ENCODE data around the gene S100A10. TPM values are rescaled to one million over a fixed set of nuclear protein-coding genes. Genes with fewer than 3 reads are reported as not detected.
A peak's percentile ranks its signal among the peaks of the same experiment; 100 is the strongest.

The S100A10 gene
- total RNA-seq, 1 experiment from 2014 or later: 1,694 TPM

- POLR2A ChIA-PET: interaction anchor here (0.9 to 21.0 kb wide), 11 partner anchors 2 to 74 kb away, joined by 3 to 1089 read pairs (median 10); partner anchors contain the start of genes S100A10, S100A11 and THEM4
- CTCF ChIA-PET: interaction anchor here (0.6 to 5.5 kb wide), 13 partner anchors 8 to 1302 kb away, joined by 3 to 72 read pairs (median 4); partner anchors contain the start of gene S100A11
- peaks cover 62% of the 10 kb centered on the region for H3K4me1 Mint-ChIP-seq (ENCODE audit: insufficient read depth, unreplicated experiment)
- no TSS peak for BruUV-seq (replicated peaks)
- H3K9me3 Mint-ChIP-seq (ENCODE audit: unreplicated experiment): no peaks in the 10 kb centered on the region
- intact Hi-C loops (cut with micrococcal nuclease): no loop called here
- DNase-seq (ENCODE audit: unreplicated experiment): no peak
- H3K27ac Mint-ChIP-seq (ENCODE audit: low read depth, unreplicated experiment): no peak overlapping the region
- no peak for TF ChIP-seq CTCF (IDR thresholded peaks at IDR 0.05; ENCODE audit: unreplicated experiment)
- H3K36me3 Mint-ChIP-seq (ENCODE audit: insufficient read depth, unreplicated experiment): peaks cover 15% of the 10 kb centered on the region
- H3K4me3 Mint-ChIP-seq (ENCODE audit: unreplicated experiment): no peak overlapping the region
- H3K27me3 Mint-ChIP-seq (ENCODE audit: insufficient read depth, unreplicated experiment): no peaks in the 10 kb centered on the region
Observed at GRCh38 chr1:151976015-151976343, 17.7 kb downstream of the S100A10 start.

GRCh38 chr1:151975311-151976014, 18.2 kb downstream of the S100A10 start:
- CTCF ChIA-PET: interaction anchor here (0.6 to 5.5 kb wide), 13 partner anchors 8 to 1561 kb away, joined by 3 to 72 read pairs (median 4); partner anchors contain the start of gene S100A11
- Mint-ChIP-seq H3K9me3 (ENCODE audit: unreplicated experiment) (no peaks in the 10 kb centered on the region), H3K27ac (ENCODE audit: low read depth, unreplicated experiment) (no peak overlapping the region), H3K4me3 (ENCODE audit: unreplicated experiment) (no peak overlapping the region), H3K36me3 (ENCODE audit: insufficient read depth, unreplicated experiment) (peaks cover 10% of the 10 kb centered on the region), H3K4me1 (ENCODE audit: insufficient read depth, unreplicated experiment) (peaks cover 60% of the 10 kb centered on the region), H3K27me3 (ENCODE audit: insufficient read depth, unreplicated experiment) (no peaks in the 10 kb centered on the region)
- intact Hi-C loops (cut with micrococcal nuclease): no loop called here
- DNase-seq (ENCODE audit: unreplicated experiment): no peak
- TF ChIP-seq CTCF (IDR thresholded peaks at IDR 0.05; ENCODE audit: unreplicated experiment): no peak
- POLR2A ChIA-PET: interaction anchor here (0.9 to 20.9 kb wide), 12 partner anchors 10 to 74 kb away, joined by 3 to 1089 read pairs (median 8); partner anchors contain the start of genes S100A10, S100A11 and THEM4
- no TSS peak for BruUV-seq (replicated peaks)

GRCh38 chr1:151972542-151973248, 21.0 kb downstream of the S100A10 start:
- DNase-seq (ENCODE audit: unreplicated experiment): peak; percentile 96
- Mint-ChIP-seq H3K4me1 (ENCODE audit: insufficient read depth, unreplicated experiment) (peaks cover 53% of the 10 kb centered on the region), H3K27me3 (ENCODE audit: insufficient read depth, unreplicated experiment) (no peaks in the 10 kb centered on the region), H3K4me3 (ENCODE audit: unreplicated experiment) (peak overlapping the region; percentile 26), H3K9me3 (ENCODE audit: unreplicated experiment) (no peaks in the 10 kb centered on the region), H3K27ac (ENCODE audit: low read depth, unreplicated experiment) (peak overlapping the region; percentile 25), H3K36me3 (ENCODE audit: insufficient read depth, unreplicated experiment) (no peaks in the 10 kb centered on the region)
- TF ChIP-seq CTCF (IDR thresholded peaks at IDR 0.05; ENCODE audit: unreplicated experiment): no peak
- POLR2A ChIA-PET: interaction anchor here (0.6 to 20.9 kb wide), 17 partner anchors 12 to 195 kb away, joined by 3 to 1089 read pairs (median 6); partner anchors contain the start of genes S100A10, S100A11 and THEM4
- CTCF ChIA-PET: interaction anchor here (0.6 to 12.6 kb wide), 8 partner anchors 21 to 137 kb away, joined by 3 to 543 read pairs (median 4); partner anchors contain the start of gene S100A10
- no TSS peak for BruUV-seq (replicated peaks)
- intact Hi-C loops (cut with micrococcal nuclease): no loop called here

GRCh38 chr1:151970626-151971025, 23.0 kb downstream of the S100A10 start:
- intact Hi-C loops (cut with micrococcal nuclease): no loop called here
- Mint-ChIP-seq H3K4me1 (ENCODE audit: insufficient read depth, unreplicated experiment) (peaks cover 46% of the 10 kb centered on the region), H3K27me3 (ENCODE audit: insufficient read depth, unreplicated experiment) (no peaks in the 10 kb centered on the region), H3K27ac (ENCODE audit: low read depth, unreplicated experiment) (no peak overlapping the region), H3K9me3 (ENCODE audit: unreplicated experiment) (no peaks in the 10 kb centered on the region), H3K4me3 (ENCODE audit: unreplicated experiment) (no peak overlapping the region), H3K36me3 (ENCODE audit: insufficient read depth, unreplicated experiment) (no peaks in the 10 kb centered on the region)
- TF ChIP-seq CTCF (IDR thresholded peaks at IDR 0.05; ENCODE audit: unreplicated experiment): no peak
- ChIA-PET POLR2A (interaction anchor here (0.6 to 20.9 kb wide), 14 partner anchors 16 to 530 kb away, joined by 3 to 1089 read pairs (median 6); partner anchors contain the start of genes S100A10, S100A11 and THEM4), CTCF (interaction anchor here (0.6 to 12.6 kb wide), 16 partner anchors 10 to 488 kb away, joined by 3 to 543 read pairs (median 4); partner anchors contain the start of gene S100A10)
- BruUV-seq (replicated peaks): no TSS peak
- DNase-seq (ENCODE audit: unreplicated experiment): peak; percentile 87

Measured in MCF 10A (cell line).